ENCODE measurements around the gene ZNF800.

DNA sequence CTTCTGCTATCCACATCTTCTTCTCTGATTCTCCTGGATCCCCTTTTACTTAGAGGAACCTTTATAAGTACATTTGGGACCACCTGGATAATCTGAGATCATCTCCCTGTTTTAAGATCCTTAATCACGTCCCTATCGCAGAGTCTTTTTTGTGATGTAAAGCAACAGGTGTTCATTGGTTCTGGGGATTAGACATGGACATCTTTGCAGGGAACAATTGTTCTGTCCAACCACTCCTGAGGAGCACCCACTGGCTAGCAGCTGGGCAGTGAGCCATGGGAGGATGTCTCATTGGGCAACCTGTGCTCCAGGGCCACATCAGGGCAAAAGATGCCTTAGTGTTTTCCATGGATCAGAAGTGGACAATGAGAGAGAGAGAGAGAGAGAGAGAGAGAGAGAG lies 56.0 kb downstream of the ZNF800 start:
- TF ChIP-seq, protein P1, sequence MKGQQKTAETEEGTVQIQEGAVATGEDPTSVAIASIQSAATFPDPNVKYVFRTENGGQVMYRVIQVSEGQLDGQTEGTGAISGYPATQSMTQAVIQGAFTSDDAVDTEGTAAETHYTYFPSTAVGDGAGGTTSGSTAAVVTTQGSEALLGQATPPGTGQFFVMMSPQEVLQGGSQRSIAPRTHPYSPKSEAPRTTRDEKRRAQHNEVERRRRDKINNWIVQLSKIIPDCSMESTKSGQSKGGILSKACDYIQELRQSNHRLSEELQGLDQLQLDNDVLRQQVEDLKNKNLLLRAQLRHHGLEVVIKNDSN (IDR thresholded peaks at IDR 0.05; ENCODE audit: borderline replicate concordance, low read depth): no peak
- TF ChIP-seq, protein P2, sequence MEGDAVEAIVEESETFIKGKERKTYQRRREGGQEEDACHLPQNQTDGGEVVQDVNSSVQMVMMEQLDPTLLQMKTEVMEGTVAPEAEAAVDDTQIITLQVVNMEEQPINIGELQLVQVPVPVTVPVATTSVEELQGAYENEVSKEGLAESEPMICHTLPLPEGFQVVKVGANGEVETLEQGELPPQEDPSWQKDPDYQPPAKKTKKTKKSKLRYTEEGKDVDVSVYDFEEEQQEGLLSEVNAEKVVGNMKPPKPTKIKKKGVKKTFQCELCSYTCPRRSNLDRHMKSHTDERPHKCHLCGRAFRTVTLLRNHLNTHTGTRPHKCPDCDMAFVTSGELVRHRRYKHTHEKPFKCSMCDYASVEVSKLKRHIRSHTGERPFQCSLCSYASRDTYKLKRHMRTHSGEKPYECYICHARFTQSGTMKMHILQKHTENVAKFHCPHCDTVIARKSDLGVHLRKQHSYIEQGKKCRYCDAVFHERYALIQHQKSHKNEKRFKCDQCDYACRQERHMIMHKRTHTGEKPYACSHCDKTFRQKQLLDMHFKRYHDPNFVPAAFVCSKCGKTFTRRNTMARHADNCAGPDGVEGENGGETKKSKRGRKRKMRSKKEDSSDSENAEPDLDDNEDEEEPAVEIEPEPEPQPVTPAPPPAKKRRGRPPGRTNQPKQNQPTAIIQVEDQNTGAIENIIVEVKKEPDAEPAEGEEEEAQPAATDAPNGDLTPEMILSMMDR (IDR thresholded peaks at IDR 0.05): no peak
- TF ChIP-seq, protein P3, sequence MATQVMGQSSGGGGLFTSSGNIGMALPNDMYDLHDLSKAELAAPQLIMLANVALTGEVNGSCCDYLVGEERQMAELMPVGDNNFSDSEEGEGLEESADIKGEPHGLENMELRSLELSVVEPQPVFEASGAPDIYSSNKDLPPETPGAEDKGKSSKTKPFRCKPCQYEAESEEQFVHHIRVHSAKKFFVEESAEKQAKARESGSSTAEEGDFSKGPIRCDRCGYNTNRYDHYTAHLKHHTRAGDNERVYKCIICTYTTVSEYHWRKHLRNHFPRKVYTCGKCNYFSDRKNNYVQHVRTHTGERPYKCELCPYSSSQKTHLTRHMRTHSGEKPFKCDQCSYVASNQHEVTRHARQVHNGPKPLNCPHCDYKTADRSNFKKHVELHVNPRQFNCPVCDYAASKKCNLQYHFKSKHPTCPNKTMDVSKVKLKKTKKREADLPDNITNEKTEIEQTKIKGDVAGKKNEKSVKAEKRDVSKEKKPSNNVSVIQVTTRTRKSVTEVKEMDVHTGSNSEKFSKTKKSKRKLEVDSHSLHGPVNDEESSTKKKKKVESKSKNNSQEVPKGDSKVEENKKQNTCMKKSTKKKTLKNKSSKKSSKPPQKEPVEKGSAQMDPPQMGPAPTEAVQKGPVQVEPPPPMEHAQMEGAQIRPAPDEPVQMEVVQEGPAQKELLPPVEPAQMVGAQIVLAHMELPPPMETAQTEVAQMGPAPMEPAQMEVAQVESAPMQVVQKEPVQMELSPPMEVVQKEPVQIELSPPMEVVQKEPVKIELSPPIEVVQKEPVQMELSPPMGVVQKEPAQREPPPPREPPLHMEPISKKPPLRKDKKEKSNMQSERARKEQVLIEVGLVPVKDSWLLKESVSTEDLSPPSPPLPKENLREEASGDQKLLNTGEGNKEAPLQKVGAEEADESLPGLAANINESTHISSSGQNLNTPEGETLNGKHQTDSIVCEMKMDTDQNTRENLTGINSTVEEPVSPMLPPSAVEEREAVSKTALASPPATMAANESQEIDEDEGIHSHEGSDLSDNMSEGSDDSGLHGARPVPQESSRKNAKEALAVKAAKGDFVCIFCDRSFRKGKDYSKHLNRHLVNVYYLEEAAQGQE (IDR thresholded peaks at IDR 0.05; ENCODE audit: low read depth, low read length): no peak
- TF ChIP-seq YY1 (IDR thresholded peaks at IDR 0.05; ENCODE audit: low read depth): no peak
- TF ChIP-seq RXRA (IDR thresholded peaks at IDR 0.05; ENCODE audit: borderline replicate concordance, low read depth): no peak
- no peak for TF ChIP-seq SMC3 (IDR thresholded peaks at IDR 0.05; ENCODE audit: low read depth, low read length)
- no peak for TF ChIP-seq EZH2phosphoT487 (IDR thresholded peaks at IDR 0.05; ENCODE audit: borderline replicate concordance, low read depth)
- no peak for TF ChIP-seq NRF1 (IDR thresholded peaks at IDR 0.05; ENCODE audit: low read depth, low read length)
